Measurements from ENCODE around the gene B4GALNT4.

- TF ChIP-seq EZH2 (IDR thresholded peaks at IDR 0.05; ENCODE audit: insufficient read depth, poor library complexity, severe bottlenecking) (no peak), EZH2phosphoT487 (IDR thresholded peaks at IDR 0.05; ENCODE audit: insufficient read depth, low read depth) (no peak)
These were observed 13.5 kb upstream of the B4GALNT4 start for GRCh38 chr11:355581-356458.
